Stimulated activated CD8-positive, alpha-beta memory T cell treated with anti-CD3 and anti-CD28 coated beads, Interleukin-15, amount 100 ng/mL, for 1 hour (primary cell): ENCODE measurements around the gene TYW1B.
"Not testable (repeated sequence)": the region's sequence is repeated elsewhere in the genome, so short reads cannot be mapped to it uniquely, and the experiment has no call there.

Experiments used
- DNase-seq: peaks from one replicate; pipeline ENCODE4 v3.0.0-alpha.2; 2020; ENCODE audit warnings: low read depth

The TYW1B gene

GRCh38 chr7:72810437-72810836, 17.6 kb downstream of the TYW1B start:
- DNase-seq, result not testable (repeated sequence)

GRCh38 chr7:72808511-72808910, 19.5 kb downstream of the TYW1B start:
- DNase-seq, result not testable (repeated sequence)

- DNase-seq, result not testable (repeated sequence)
These were observed 21.1 kb downstream of the TYW1B start for GRCh38 chr7:72806851-72807250.

- DNase-seq, result no peak
These were observed 22.2 kb downstream of the TYW1B start for GRCh38 chr7:72805526-72806494.

GRCh38 chr7:72803778-72804177, 24.2 kb downstream of the TYW1B start:
- not testable (repeated sequence) for DNase-seq

- DNase-seq, result not testable (repeated sequence)
These were observed 26.4 kb downstream of the TYW1B start for GRCh38 chr7:72801564-72801963.

- DNase-seq, result not testable (repeated sequence)
These were observed 32.6 kb downstream of the TYW1B start for GRCh38 chr7:72795401-72795800.

- DNase-seq, result no peak
These were observed 34.2 kb downstream of the TYW1B start for GRCh38 chr7:72793791-72794190.

- DNase-seq, result not testable (repeated sequence)
These were observed 37.3 kb downstream of the TYW1B start for GRCh38 chr7:72790698-72791060.

GRCh38 chr7:72790048-72790697, 37.8 kb downstream of the TYW1B start:
- not testable (repeated sequence) for DNase-seq

GRCh38 chr7:72785166-72785955, 42.6 kb downstream of the TYW1B start:
- DNase-seq, result no peak

GRCh38 chr7:72783601-72784370, 44.2 kb downstream of the TYW1B start:
- not testable (repeated sequence) for DNase-seq

- no peak for DNase-seq
These were observed 46.4 kb downstream of the TYW1B start for GRCh38 chr7:72781631-72782030.

- no peak for DNase-seq
These were observed 46.8 kb downstream of the TYW1B start for GRCh38 chr7:72781161-72781560.

GRCh38 chr7:72780289-72780894, 47.6 kb downstream of the TYW1B start:
- DNase-seq, result not testable (repeated sequence)

- not testable (repeated sequence) for DNase-seq
These were observed 50.8 kb downstream of the TYW1B start for GRCh38 chr7:72777167-72777566.

GRCh38 chr7:72772627-72773026, 55.4 kb downstream of the TYW1B start:
- not testable (repeated sequence) for DNase-seq

GRCh38 chr7:72766994-72767393, 61.0 kb downstream of the TYW1B start:
- not testable (repeated sequence) for DNase-seq

GRCh38 chr7:72760602-72761001, 67.4 kb downstream of the TYW1B start:
- no peak for DNase-seq

- DNase-seq, result no peak
These were observed 73.7 kb downstream of the TYW1B start for GRCh38 chr7:72754312-72754711.

GRCh38 chr7:72753781-72754180, 74.2 kb downstream of the TYW1B start:
- DNase-seq, result no peak
